Activated B cell treated with CpG ODN at 0.5 μM for 24 hours (primary cell): ENCODE results near the gene OSTC. TPM values are rescaled to one million over a fixed set of nuclear protein-coding genes. Genes with fewer than 3 reads are reported as not detected.

Experiments
- ATAC-seq: fragments of 200-7000 bp; cut with Tn5 transposase; one replicate; pipeline ENCODE4 v1.10.0; 2021; ENCODE audit warnings: low read depth, mild to moderate bottlenecking, moderate library complexity
- CTCF ChIA-PET: fragments of 350-600 bp; sonication (Branson Sonifier 250); formaldehyde crosslinking; loops from one replicate; lab custom pipeline; 2021; ENCODE audit warnings: antibody characterized with exemption; lab: Charles Lee
- POLR2A ChIA-PET: fragments of 350-600 bp; sonication (Branson Sonifier 250); formaldehyde crosslinking; loops from one replicate; lab custom pipeline; 2021; ENCODE audit warnings: antibody characterized with exemption; lab: Charles Lee
- DNase-seq: peaks from one replicate; pipeline ENCODE4 v3.0.0; 2022
- H3K27ac Mint-ChIP-seq: one replicate; pipeline ENCODE4 v1.8.0; 2020; ENCODE audit warnings: mixed read lengths
- H3K27me3 Mint-ChIP-seq: one replicate; pipeline ENCODE4 v1.8.0; 2021; ENCODE audit warnings: mixed read lengths
- H3K36me3 Mint-ChIP-seq: one replicate; pipeline ENCODE4 v1.8.0; 2021; ENCODE audit warnings: low read depth, mixed read lengths
- H3K4me1 Mint-ChIP-seq: one replicate; pipeline ENCODE4 v1.8.0; 2021; ENCODE audit warnings: mixed read lengths
- H3K4me3 Mint-ChIP-seq: one replicate; pipeline ENCODE4 v1.8.0; 2020; ENCODE audit warnings: mild to moderate bottlenecking, mixed read lengths
- H3K9me3 Mint-ChIP-seq: one replicate; pipeline ENCODE4 v1.8.0; 2020; ENCODE audit warnings: mixed read lengths
- intact Hi-C: fragments of 100-400 bp; cut with micrococcal nuclease; formaldehyde crosslinking; loops from one replicate; pipeline ENCODE4 v1.15.1; 2024
- total RNA-seq: library from RNA; stranded (reverse); gene quantifications from 2 replicates; pipeline ENCODE4 v1.2.3, GENCODE V29; 2022
- TF ChIP-seq, protein P1 (sequence below): fragments of 200-600 bp; IDR thresholded peaks from one replicate; pipeline ENCODE4 v1.8.0; 2022; ENCODE audit warnings: antibody characterized with exemption, mild to moderate bottlenecking

OSTC gene
- total RNA-seq, 1 donor from 2014 or later, result 56.7 TPM

DNA sequence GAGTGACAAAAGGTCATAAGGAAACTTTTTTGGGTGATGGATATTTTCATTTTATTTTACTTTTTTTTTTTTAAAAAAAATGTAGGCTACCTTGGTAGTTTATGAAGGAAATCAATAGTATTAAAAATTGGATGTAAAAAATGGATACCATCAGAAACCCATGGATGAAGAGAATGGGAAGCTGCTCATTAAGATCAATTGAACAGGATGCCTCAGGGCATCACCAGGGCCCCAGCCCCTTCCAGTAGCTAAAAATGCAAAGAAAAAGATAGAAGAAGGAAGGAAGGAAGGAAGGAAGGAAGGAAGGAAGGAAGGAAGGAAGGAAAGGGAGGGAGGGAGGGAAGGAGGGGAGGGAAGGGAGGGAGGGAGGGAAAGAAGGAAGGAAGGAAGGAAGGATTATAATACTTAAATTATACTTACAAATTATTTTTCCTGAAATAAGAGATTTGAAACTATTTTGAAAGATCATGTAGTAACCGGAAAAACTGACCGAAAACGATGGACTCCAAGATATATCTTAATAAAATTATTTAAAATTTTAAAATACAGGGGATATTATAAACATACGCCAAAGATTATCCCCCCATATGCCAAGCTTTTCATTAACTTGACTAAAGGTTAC is 24.1 kb downstream of the OSTC start:
- H3K4me3 Mint-ChIP-seq, result no peak overlapping the region
- no peak overlapping the region for H3K27ac Mint-ChIP-seq
- intact Hi-C loops, result no loop called here
- H3K36me3 Mint-ChIP-seq, result peaks cover 33% of the 10 kb centered on the region
- no peak for ATAC-seq
- ChIA-PET CTCF (no interaction called here), POLR2A (no interaction called here)
- H3K4me1 Mint-ChIP-seq, result no peaks in the 10 kb centered on the region
- no peaks in the 10 kb centered on the region for H3K27me3 Mint-ChIP-seq
- DNase-seq, result no peak
- H3K9me3 Mint-ChIP-seq, result no peaks in the 10 kb centered on the region
- TF ChIP-seq, protein P1, sequence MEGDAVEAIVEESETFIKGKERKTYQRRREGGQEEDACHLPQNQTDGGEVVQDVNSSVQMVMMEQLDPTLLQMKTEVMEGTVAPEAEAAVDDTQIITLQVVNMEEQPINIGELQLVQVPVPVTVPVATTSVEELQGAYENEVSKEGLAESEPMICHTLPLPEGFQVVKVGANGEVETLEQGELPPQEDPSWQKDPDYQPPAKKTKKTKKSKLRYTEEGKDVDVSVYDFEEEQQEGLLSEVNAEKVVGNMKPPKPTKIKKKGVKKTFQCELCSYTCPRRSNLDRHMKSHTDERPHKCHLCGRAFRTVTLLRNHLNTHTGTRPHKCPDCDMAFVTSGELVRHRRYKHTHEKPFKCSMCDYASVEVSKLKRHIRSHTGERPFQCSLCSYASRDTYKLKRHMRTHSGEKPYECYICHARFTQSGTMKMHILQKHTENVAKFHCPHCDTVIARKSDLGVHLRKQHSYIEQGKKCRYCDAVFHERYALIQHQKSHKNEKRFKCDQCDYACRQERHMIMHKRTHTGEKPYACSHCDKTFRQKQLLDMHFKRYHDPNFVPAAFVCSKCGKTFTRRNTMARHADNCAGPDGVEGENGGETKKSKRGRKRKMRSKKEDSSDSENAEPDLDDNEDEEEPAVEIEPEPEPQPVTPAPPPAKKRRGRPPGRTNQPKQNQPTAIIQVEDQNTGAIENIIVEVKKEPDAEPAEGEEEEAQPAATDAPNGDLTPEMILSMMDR, result no peak

DNA sequence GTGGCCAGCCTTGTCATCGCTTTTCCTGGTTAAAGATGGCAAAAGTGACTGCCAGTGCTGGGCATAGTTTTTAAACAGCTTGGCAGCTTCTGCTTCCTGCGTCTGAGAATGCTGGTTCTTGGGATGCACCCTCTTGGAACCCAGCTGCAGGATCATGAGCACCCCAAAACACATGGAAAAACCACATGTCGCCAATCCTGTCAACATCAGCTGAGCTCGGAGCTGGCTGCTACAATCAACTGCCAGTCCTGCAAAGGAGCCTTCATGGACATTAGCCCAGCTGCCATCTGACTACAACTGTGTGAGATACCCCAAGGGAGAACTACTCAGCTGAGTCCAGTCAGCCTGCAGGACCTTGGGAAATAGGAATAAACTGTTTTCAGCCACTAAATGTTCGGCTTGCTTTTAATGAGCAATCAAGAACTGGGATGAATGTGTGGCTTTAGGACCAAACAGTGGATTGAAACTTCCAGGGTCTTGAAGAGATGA is 31.0 kb downstream of the OSTC start:
- peaks cover 9% of the 10 kb centered on the region for H3K36me3 Mint-ChIP-seq
- no peak overlapping the region for H3K27ac Mint-ChIP-seq
- intact Hi-C loops, result no loop called here

GRCh38 chr4:108683479-108683878 is 33.1 kb downstream of the OSTC start:
- intact Hi-C loops, result loop anchor here (1.0 kb wide), 1 partner anchor 723 kb away; no protein-coding TSS in a partner anchor
- H3K4me1 Mint-ChIP-seq, result no peaks in the 10 kb centered on the region
- no peak overlapping the region for H3K27ac Mint-ChIP-seq
- POLR2A ChIA-PET, result no interaction called here
- TF ChIP-seq, protein P1, result no peak
- ATAC-seq, result no peak
- H3K27me3 Mint-ChIP-seq, result peaks cover 3% of the 10 kb centered on the region
- H3K9me3 Mint-ChIP-seq, result no peaks in the 10 kb centered on the region
- H3K36me3 Mint-ChIP-seq, result no peaks in the 10 kb centered on the region
- no peak for DNase-seq
- CTCF ChIA-PET, result no interaction called here
- no peak overlapping the region for H3K4me3 Mint-ChIP-seq

More for the DNA sequence above, 31.0 kb downstream of the OSTC start:
- TF ChIP-seq, protein P1, result no peak
- no peaks in the 10 kb centered on the region for H3K9me3 Mint-ChIP-seq
- ATAC-seq (no peak), DNase-seq (no peak)
- ChIA-PET POLR2A (no interaction called here), CTCF (no interaction called here)
- H3K27me3 Mint-ChIP-seq, result no peaks in the 10 kb centered on the region
- no peaks in the 10 kb centered on the region for H3K4me1 Mint-ChIP-seq
- H3K4me3 Mint-ChIP-seq, result no peak overlapping the region

GRCh38 chr4:108685036-108685686 is 34.8 kb downstream of the OSTC start:
- H3K4me3 Mint-ChIP-seq, result no peak overlapping the region
- POLR2A ChIA-PET, result no interaction called here
- H3K27ac Mint-ChIP-seq, result no peak overlapping the region
- H3K9me3 Mint-ChIP-seq, result no peaks in the 10 kb centered on the region
- ATAC-seq, result no peak
- TF ChIP-seq, protein P1, result no peak
- H3K27me3 Mint-ChIP-seq, result peaks cover 3% of the 10 kb centered on the region
- no peaks in the 10 kb centered on the region for H3K4me1 Mint-ChIP-seq
- no peak for DNase-seq
- CTCF ChIA-PET, result no interaction called here
- intact Hi-C loops, result no loop called here
- H3K36me3 Mint-ChIP-seq, result no peaks in the 10 kb centered on the region

- CTCF ChIA-PET, result no interaction called here
These were observed 40.3 kb downstream of the OSTC start for GRCh38 chr4:108690738-108691137.

More at GRCh38 chr4:108690738-108691137, 40.3 kb downstream of the OSTC start:
- Mint-ChIP-seq H3K36me3 (no peaks in the 10 kb centered on the region), H3K27ac (no peak overlapping the region), H3K4me3 (no peak overlapping the region), H3K4me1 (no peaks in the 10 kb centered on the region), H3K27me3 (peaks cover 3% of the 10 kb centered on the region), H3K9me3 (no peaks in the 10 kb centered on the region)
- POLR2A ChIA-PET, result no interaction called here
- intact Hi-C loops, result no loop called here
- TF ChIP-seq, protein P1, result no peak
- no peak for DNase-seq
- no peak for ATAC-seq
